ENCODE measurements around the gene EXOC6. TPM values are rescaled to one million over a fixed set of nuclear protein-coding genes. Genes with fewer than 3 reads are reported as not detected.

Gene EXOC6
- total RNA-seq, 1 donor from 2014 or later, result 9.0 TPM

DNA sequence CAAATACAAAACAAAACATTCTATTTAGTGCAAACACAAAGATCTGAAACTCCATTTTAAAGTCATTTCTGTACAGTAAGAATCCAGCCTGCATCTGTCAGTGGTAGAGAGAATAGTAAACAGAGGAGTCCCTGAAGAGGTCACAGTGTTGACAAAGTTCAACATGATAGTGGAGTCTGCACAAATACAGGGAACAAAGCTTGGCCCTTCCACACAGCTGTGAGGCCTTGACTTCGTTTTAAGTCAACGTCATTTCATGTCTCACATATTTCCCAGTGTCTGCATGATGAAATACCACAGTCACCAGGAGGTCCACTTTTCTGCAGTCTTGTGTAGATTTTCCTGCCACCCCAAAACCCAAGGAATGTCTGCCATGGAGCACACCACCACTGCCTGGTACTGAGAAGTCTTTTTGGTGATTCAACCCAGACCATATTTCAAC is 258.3 kb downstream of the EXOC6 start:
- no peak overlapping the region for H3K27ac Mint-ChIP-seq
- H3K4me1 Mint-ChIP-seq (ENCODE audit: unreplicated experiment), result no peaks in the 10 kb centered on the region
- no peak for DNase-seq (ENCODE audit: extremely low spot score, unreplicated experiment)
- TF ChIP-seq, protein P1, sequence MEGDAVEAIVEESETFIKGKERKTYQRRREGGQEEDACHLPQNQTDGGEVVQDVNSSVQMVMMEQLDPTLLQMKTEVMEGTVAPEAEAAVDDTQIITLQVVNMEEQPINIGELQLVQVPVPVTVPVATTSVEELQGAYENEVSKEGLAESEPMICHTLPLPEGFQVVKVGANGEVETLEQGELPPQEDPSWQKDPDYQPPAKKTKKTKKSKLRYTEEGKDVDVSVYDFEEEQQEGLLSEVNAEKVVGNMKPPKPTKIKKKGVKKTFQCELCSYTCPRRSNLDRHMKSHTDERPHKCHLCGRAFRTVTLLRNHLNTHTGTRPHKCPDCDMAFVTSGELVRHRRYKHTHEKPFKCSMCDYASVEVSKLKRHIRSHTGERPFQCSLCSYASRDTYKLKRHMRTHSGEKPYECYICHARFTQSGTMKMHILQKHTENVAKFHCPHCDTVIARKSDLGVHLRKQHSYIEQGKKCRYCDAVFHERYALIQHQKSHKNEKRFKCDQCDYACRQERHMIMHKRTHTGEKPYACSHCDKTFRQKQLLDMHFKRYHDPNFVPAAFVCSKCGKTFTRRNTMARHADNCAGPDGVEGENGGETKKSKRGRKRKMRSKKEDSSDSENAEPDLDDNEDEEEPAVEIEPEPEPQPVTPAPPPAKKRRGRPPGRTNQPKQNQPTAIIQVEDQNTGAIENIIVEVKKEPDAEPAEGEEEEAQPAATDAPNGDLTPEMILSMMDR (conservative IDR thresholded peaks at IDR 0.05), result no peak
- no peaks in the 10 kb centered on the region for H3K27me3 Mint-ChIP-seq
- no peaks in the 10 kb centered on the region for H3K9me3 Mint-ChIP-seq
- no peaks in the 10 kb centered on the region for H3K36me3 Mint-ChIP-seq
- no peak overlapping the region for H3K4me3 Mint-ChIP-seq

Other genes starting within 250 kb of the EXOC6 start
- gene HHEX, start 158.6 kb upstream of the EXOC6 start, total RNA-seq (ENCODE audit: low replicate concordance), result 6.6 and 6.7 TPM in 2 replicates
- not detected in 2 replicates for gene CYP26C1, start 212.3 kb downstream of the EXOC6 start, total RNA-seq (ENCODE audit: low replicate concordance)
- 1.1 and 4.2 TPM in 2 replicates for gene CYP26A1, start 225.4 kb downstream of the EXOC6 start, total RNA-seq (ENCODE audit: low replicate concordance)